Activated naive CD4-positive, alpha-beta T cell treated with Interleukin-2 at 50 U/mL for 16 hours (primary cell): Measurements from ENCODE around the gene PLCB4.
"Not testable (repeated sequence)": the region's sequence is repeated elsewhere in the genome, so short reads cannot be mapped to it uniquely, and the experiment has no call there.

Source experiments
- DNase-seq: peaks from one replicate; pipeline ENCODE4 v3.0.0-alpha.2; 2020

PLCB4 gene

DNA sequence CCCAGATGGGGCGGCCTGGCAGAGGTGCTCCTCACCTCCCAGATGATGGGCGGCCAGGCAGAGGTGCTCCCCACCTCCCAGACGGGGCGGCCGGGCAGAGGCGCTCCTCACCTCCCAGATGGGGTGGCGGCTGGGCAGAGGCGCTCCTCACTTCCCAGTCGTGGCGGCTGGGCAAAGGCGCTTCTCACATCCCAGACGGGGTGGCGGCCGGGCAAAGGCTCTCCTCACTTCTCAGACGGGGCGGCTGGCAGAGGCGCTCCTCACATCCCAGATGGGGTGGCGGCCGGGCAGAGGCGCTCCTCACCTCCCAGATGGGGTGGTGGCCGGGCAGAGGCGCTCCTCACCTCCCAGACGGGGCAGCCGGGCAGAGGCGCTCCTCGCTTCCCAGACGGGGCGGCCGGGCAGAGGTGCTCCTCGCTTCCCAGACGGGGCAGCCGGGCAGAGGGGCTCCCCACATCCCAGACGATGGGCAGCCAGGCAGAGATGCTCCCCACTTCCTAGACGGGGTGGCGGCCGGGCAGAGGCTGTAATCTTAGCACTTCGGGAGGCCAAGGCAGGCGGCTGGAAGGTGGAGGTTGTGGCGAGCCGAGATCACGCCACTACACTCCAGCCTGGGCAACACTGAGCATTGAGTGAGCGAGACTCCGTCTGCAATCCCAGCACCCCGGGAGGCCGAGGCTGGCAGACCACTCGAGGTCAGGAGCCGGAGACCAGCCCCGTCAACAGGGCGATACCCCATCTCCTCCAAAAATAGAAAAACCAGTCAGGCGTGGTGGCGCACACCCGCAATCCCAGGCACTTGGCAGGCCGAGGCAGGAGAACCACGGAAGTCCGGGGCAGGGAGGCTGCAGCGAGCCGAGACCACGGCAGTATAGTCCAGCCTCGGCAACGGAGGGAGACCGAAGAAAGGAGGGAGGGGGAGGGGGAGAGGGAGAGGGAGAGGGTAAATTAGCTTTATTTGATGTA, 316.7 kb downstream of the PLCB4 start:
- not testable (repeated sequence) for DNase-seq

DNA sequence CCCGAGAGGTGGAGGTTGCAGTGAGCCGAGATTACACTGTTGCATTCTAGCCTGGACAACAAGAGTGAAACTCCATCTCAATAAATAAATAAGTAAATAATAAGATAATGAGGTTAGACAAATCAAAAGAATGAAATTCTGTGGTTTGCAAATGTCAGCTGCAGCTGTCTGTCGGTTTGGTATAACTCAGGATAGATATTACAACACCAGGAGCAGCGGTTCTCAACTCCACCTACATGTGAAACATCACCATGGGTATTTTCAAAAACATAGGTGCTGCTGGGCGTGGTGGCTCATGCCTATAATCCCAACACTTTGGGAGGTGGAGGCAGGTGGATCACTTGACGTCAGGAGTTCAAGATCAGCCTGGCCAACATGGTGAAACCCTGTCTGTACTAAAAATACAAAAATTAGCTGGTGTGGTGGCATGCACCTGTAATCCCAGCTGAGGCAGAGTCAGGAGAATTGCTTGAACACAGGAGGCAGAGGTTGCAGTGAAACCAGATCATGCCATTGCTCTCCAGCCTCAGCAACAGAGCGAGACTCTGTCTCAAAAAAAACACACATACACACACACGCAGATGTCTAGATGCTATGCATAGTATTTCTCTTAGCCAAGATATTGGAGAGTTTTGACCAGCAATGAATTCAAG, 319.4 kb downstream of the PLCB4 start:
- DNase-seq: no peak

DNA sequence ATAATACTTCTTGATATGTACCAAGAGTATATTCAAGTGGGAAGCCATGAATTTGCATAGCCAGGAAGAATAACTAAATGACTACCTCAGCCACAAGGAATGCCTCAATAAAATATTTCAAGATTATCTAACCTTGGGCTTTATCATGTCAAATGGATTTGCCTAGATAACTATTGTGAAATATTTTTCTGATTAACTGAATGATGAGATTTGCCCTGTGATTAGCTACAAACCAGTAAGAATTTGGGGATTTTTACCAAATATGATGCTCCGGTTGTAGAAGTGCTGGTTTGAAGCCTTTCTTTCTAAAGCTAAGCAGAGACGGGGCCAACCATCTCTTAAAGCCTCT, 319.9 kb downstream of the PLCB4 start:
- DNase-seq: no peak

DNA sequence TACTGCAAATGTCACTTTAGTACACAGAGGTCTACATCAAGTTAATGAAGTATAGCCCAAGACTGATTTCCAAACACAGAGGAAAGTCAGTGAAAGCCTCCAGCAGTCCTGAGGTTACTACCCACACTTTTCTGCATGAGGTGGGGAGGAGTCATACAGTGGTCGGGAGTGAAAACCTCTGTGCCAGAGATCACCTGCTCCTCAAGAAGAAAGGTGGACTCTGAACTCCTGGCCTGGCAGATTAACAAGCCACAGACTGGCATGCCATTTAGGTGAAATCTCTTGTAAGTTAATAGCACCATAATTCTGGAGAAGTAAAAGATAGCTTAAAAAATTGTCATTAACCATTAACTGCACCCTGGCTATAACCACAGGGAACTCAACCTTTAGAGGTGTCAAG, 320.5 kb downstream of the PLCB4 start:
- DNase-seq: no peak

DNA sequence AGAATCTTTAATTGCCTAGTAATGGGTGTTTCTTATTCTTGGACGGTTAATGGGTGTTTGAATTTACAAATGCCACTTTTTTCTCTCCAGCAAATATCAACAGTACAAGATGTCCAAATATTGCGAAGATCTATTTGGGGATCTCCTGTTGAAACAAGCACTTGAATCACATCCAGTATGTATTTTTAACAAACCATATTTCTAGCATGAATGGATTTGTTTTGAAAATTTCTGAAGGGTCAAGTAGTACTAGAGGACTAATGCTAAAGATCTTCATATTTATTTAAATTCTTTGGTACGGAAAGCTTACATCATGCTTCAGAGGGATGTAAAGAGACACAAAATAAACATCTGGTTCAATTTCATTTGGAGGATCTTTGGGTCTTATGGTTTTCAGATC, 321.6 kb downstream of the PLCB4 start:
- DNase-seq: no peak

DNA sequence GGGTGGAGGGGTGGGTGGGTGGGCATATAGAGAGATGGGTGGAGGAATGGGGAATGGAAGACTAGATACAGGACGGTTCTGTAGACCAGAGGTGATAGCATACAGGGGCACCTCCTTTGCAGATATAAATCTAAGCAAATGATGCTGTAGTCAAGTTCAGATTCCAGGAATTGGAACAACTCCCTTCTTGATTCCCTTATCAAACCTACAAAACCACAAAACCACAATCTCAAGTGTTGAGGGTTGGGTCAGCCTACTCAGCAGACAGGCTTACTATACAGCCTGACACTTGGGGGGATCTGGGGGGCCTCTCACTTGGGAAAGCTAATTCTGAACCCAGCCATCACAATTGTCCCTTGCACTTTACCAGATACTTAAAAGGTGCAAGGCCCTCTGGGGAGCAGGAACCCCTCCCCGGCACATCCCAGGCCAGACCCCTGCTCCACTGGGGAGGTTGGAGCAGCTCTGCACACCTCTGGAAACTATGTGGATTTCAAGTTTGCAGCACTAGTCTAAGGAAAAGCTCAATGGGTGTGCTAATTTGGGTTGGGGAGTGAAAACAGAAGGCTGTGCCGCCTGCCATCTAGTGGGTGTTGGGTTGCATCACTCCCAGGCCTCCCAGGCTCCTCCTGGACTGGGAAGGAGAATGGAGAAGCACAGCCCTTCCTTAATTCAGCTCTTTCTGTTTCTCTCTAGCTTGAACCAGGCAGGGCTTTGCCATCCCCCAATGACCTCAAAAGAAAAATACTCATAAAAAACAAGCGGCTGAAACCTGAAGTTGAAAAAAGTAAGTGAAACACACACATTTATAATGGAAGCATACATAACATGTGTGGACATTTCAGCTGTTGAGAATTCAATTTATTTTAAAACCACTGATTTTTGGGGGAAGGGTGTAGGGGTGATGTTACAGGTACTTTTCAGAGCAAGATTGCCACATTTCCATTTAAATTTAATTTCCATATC, 324.3 kb downstream of the PLCB4 start:
- DNase-seq: no peak

DNA sequence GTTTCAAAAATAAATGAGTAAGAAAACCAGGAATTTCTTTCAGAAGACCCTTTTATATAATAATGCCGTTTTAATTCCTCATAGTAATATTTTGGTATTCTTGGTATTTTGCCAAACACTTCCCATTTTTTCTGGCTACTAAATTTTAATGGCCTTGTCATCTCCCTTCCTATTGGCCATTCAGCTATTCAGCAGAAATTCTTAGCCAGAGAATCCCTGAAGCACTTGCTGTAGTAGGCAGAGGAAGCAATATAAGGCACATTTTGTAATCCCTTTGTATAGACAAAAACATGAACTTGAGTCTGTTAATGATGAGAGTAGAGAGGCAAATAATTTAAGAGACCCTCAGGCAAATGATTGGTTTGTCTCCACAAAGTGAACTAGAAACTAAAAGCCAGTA, 327.1 kb downstream of the PLCB4 start:
- no peak for DNase-seq

DNA sequence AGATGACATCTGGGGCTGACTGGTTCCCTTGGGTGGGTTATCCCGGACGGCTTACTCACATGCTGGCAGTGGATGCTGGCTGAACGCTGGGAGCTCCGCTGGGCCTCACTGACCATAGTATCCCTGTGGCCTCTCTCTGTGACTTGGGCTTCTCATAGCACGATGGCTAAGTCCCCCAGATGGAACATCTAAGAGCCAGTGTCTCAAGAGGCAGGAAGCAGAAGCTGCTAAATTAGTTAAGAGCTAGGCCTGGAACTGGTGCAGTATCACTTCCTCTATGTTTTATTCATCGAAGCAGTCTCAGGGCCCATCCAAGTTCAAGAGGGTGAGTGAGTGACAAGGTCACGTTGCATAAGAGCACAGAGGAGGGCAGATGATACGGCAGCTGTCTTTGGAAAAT, 329.0 kb downstream of the PLCB4 start:
- no peak for DNase-seq

DNA sequence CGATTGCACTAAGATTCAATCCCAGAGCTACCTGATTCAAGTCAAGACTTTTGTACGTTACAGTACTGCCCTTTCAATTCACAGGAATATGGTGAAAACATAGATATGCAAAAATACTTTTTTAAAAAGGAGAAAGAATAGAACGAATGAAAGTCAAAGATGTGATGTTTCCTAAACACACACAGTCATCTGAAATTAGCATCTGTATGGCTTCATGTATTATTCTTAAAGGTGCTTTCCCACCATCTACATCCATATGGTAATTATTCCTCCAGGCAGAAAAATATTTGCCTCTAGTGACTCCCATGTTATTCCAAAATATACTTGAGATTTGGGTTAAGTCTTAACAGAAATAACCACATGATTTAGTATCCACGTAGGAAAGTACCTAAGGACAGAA, 330.0 kb downstream of the PLCB4 start:
- no peak for DNase-seq

DNA sequence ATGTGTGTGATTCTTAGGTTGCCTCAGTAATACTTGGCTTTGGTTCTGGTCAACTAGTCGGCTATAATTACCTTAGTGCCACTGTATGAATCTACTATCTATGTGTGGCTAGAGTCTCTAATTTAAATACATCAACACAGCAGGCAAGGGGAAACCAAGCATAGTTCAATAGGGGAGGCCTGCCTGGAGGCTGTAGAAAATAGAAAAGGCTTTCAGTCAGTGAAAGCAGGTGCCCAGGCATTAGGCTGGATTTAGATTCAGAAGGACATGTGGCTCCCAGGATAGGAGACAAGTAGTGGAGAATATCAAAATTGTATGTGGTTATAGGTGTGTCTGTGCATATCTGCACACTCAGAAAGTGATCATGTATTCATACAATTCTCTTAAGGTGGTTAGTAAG, 330.4 kb downstream of the PLCB4 start:
- no peak for DNase-seq

DNA sequence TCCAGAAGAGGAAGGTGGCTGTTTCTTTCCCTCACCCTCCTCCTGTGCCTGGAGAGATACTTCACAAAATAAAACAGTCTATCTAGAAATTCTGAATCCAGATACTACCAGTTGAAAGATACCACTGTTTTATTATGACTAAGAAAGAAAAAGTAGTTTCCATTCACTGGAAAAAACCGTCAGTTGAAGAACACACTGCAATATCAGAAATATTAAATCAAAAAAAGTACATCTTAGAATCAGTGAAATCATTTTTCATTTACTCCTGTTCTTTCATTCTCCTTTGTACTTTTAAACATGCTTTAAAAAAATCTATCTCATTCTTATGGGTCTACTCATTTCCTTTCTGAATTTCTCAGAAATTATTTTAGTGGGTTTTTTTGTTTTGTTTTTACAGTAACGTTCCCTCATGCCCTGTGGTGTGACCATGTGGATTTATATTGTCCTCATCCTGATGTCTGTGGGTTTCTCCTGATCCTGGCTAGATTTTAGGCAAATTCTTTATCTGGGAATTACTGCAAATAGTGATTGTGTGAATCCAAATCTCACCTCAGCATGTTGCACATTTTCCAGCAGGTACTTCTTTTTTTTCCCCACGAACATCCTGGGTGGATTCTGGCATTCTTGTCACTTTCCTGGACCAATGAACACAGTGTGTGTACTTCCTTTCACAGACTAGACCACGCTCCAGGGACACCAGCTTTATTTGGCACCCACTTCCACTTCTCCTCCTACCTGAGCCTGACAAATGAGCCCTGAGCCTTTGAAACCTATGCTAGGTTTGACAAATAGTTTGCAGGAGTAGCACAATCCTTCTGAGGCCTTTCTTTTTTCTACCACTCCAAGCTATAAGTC, 331.5 kb downstream of the PLCB4 start:
- no peak for DNase-seq

DNA sequence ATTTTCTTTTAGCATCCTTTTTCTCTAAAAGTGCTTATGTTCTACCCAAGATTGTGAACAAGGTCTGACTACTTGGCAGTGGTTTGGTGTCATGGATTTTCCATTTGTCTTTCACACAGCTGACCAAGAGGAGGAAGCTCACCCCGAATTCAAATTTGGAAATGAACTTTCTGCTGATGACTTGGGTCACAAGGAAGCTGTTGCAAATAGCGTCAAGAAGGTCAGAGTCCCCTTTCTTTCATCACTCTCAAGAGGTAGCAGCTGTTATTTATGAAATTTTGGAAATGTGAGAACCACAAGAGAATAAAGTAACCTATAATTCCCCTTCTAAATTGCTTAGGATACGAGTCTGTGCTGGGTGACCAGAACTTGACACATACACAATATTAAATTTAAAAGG, 332.5 kb downstream of the PLCB4 start:
- no peak for DNase-seq

DNA sequence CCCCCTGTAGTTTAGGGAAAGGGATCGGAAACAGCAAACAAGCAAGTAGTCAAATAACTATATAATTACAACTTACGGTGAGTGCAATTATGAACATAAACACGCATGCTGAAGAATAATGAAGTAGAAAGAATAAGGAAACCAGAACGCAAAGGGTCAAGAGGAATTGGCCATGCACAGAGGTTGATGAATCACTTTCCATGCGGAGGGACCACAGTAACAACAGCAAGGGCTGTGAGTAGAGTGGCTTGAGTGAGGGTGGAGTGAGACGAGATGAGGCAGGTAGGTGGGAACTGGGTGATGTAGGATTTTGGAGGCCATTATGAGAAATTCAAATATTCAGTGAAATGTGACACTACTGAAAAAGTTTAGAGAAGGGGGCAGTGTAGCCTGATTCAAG, 333.3 kb downstream of the PLCB4 start:
- DNase-seq: no peak

DNA sequence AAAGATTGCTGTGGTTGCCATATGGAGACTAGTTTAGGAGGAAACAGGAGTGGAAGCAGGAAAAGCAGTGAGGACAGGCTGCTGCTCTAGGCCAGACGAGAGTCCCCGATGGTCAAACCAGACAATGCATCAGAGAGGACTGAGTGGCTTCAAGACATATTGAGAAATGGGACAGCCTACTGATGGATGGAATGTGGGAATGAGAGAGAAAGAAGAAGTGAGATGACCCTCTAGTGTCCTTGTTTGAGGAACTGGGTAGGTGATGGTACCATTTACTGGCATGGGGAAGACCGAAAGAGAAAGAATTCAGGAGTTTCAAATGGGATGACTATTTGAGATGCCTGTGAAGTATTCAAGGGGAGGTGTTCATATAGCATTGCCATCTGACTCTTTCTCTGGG, 333.7 kb downstream of the PLCB4 start:
- no peak for DNase-seq

DNA sequence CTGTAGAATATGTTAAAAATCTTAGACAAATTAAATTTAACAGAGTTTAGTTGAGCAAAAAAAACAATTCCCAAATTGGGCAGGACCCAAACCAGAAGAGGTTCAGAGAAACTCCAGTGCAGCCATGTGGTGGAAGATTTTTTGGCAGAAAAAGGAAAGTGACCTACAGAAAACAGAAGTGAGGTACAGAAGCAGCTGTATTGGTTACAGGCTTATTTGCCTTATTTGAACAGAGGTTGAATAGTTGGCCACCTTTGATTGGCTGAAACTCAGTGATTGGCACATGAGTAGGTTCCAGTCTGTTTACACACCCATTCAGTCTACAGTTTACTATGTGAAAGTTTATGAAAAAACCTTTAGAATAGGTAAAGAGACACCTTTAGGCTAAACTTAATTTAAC, 334.6 kb downstream of the PLCB4 start:
- no peak for DNase-seq

DNA sequence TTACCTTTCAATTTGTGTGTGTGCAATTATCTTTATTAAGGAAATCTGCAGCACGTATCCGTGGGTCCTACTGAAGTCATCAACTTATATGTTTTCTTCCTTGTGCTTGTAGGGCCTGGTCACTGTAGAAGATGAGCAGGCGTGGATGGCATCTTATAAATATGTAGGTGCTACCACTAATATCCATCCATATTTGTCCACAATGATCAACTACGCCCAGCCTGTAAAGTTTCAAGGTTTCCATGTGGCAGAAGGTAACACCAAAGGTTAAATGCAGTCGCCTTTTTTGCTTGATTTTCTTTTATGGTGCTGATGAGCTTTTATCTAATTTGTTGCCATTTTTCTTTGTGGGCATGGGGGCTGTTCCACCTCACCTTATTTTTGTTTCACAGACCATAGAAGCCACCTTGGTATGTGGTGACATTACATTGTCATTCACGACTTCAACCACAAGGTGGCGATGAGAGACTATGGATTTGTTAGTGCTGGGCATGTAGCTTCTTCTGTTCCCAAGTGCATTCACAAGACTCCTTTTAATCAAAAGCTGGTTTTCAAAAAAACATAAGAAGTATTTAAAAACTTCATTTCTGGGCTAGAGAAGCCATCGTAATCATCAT, 339.0 kb downstream of the PLCB4 start:
- peak; percentile 12 for DNase-seq

DNA sequence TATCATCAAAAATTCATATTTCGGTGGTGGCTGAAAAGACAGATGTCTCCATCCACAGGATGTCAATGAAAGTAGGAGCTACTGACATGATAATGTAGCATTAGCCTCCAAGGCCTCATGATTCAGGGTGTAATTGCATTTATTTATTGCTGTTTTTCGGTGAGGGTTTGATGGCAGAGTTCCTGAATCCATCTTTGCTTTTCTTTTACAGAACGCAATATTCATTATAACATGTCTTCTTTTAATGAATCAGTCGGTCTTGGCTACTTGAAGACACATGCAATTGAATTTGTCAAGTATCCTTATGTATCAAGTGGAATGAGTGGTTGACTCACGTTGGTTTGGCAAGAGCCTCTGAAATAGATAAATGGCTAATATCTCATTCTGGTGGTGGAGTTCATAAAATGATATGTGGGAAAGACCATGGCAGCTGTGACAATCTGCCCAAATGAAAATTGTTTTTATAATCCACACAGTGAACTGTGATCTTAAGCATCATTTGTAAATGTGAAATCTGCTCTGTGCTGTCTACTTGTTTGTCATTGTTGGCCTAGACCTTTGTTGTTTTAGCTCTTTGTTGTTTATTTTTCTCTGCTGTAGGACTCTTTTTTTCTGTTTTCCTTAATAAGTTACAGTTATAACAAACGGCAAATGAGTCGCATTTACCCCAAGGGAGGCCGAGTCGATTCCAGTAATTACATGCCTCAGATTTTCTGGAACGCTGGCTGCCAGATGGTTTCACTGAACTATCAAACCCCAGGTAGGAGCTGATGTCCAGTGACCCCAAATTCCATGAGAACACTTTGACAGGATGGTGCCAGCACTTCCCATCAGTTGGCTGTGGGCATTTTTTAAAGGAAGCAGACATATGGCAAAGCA, 339.8 kb downstream of the PLCB4 start:
- no peak for DNase-seq

DNA sequence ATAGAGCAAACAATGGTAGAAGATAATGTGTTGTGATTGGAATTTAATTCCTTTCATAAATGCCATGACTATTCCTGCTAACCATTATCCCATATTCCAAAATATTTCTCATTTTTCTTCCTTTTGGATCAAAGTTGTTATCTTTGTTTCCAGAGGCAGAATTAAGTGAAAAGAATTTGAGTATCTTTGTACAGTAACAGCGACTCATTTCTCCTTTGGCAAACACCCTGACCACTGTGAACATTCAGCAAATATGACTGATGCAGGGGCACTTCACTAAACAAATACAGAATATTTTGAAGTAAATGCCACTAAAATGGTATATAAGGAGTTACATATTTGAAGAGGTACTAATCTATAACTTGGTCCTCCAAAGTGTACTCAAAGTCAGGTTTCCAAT, 340.5 kb downstream of the PLCB4 start:
- no peak for DNase-seq

DNA sequence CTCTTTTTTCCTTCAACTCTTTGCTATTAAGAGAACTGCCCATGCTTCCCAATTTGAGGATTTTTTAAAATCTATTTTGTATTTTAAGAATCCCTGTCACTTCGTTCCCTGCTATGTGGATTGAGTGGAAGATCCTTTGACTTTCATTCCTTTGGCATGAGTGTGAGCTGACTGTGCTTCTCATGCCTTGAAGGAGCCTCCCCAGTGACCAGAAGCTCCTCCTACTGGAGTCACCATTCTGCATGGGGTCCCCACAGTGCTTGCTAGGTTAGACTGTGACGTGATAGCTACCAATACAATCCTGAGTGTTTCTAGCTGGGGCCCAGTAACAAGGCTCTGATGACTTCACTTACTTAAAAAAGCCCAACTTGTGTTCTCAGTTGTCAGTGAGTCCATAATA, 341.1 kb downstream of the PLCB4 start:
- DNase-seq: no peak

DNA sequence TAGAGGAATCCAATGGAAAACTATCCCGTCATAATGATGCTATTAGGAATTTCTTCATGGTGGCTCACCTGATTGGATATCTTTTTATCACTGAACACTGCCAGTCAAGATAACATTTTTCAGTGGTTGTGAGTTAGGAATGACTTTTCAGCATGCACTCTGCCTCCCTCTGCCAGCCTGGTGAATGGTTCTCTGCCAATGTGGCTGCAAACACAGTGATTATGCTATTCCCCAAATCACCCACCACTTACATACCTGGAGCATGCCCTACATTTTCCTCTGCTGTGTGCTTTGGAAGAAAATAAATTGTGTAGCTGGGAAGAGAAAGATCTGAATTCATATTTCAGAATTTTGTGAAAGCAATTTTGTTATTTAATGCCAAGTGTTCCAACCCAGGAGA, 342.9 kb downstream of the PLCB4 start:
- DNase-seq: no peak

DNA sequence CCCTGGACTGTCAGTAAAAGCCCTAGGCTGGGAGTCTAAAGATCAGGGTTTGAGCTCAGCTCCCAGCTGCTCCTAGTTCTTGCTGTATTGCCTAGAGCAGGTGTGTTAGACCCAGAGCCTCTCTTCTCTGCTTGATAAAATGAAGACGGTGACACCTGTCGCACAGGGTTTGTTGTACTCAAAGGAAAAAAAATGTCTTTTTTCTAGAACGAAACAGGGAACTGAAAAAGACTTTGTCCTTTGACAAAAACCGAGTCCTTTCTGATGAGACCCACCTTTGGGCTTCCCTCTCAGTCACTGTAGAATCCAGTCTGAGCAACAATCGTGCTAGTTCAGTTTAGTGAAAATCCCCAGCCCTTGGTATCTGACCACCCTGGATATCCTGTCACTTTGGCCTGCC, 343.4 kb downstream of the PLCB4 start:
- DNase-seq: no peak
